NCI-H82 treated with DMSO at 0.1 percent for 48 hours (cell line): Measurements from ENCODE around the gene LMBR1.
"Not testable (repeated sequence)": the region's sequence is repeated elsewhere in the genome, so short reads cannot be mapped to it uniquely, and the experiment has no call there.

Experiments used
- DNase-seq: peaks from one replicate; lab custom pipeline; 2025; ENCODE audit not compliant: unreplicated experiment; lab: John Stamatoyannopoulos, UW

The LMBR1 gene, protein sequence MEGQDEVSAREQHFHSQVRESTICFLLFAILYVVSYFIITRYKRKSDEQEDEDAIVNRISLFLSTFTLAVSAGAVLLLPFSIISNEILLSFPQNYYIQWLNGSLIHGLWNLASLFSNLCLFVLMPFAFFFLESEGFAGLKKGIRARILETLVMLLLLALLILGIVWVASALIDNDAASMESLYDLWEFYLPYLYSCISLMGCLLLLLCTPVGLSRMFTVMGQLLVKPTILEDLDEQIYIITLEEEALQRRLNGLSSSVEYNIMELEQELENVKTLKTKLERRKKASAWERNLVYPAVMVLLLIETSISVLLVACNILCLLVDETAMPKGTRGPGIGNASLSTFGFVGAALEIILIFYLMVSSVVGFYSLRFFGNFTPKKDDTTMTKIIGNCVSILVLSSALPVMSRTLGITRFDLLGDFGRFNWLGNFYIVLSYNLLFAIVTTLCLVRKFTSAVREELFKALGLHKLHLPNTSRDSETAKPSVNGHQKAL

DNA sequence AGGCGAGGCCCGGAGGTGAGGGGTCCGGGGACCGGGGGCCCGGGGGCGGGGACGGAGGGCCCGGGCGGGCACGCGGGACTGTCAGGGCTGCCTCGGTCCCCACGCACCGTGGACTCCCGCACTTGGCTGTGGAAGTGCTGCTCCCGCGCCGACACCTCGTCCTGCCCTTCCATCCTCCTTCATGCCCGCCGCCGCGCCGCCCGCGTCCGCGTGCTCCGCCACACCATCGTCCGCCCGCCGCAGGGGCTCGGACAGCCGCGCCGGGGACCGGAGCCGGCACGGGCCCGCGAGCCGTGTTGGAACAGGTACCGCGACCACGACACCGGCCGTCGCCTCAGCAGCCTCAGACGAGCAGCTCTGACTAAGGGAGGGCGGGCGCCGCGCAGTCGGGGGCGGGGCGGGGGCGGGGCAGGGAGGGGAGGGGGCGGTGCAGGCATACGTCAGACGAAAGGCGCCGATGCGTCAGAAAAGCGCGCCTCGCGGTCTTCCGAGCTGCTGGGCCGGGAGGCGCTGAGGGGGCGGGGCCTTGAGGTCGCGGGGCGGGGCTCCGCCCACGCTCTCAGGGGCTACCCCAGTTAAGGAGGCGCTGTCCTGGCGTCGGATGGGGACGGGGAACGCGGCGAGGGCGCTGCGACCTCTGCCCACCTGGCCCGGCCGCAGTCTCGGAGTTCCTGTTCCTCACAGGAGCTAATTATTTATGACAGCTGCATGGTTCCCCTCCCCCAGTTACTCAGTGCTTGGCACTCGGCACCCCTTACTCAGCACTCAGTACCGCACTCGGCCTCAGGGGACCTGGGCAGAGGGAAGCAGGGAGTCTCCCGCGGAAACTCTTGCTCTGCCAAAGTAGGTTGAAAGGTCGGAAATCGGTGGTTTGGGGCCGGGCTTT lies at the start of gene LMBR1:
Gene LMBR1 (minus strand): TSS at position 363 of the 886 bp plus-strand sequence. CDS start 190 bp downstream, at position 173.
- peak; percentile 65 for DNase-seq

DNA sequence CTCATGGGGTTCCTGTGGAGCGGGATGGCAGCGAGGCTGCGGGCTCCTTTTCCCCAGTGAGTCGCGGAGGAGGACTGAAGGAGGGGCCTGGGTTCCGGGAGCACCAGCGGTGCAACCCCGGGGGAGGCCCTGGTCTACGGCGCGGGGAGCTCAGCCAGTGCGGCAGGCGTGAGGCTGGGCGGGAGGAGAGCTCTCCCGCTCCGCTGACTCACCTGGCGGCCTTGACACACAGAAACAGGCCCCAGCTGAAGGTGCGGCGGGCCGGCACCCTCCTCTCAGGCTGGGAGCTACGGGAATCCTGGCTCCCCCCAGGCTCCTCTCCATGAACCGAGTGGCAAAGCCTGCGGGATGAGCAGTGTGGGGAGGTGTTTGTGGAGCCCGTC lies 49.7 kb upstream of the LMBR1 start:
- DNase-seq: no peak

DNA sequence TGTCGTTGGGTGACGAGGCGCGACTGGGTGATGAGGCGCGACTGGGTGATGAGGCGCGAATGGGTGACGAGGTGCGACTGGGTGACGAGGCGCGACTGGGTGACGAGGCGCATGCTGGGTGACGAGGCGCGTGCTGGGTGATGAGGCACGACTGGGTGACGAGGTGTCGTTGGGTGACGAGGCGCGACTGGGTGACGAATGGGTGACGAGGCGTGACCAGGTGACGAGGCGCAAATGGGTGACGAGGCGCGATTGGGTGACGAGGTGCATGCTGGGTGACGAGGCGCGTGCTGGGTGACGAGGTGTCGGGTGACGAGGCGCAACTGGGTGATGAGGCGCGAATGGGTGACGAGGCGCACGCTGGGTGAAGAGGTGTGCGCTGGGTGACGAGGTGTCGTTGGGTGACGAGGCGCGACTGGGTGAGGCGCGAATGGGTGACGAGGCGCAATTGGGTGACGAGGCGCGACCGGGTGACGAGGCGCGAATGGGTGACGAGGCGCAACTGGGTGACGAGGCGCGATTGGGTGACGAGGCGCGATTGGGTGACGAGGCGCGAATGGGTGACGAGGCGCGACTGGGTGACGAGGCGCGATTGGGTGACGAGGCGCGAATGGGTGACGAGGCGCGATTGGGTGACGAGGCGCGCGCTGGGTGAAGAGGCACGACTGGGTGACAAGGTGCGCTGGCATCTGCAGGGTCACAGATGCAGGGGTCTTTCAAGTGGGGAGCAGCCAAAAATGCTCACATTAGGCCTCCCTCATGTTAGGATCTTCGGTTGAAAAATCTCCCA lies 48.6 kb upstream of the LMBR1 start:
- DNase-seq: no peak

- no peak for DNase-seq
These were observed 47.6 kb upstream of the LMBR1 start for GRCh38 chr7:156940421-156941122.

GRCh38 chr7:156936766-156937165 lies 43.8 kb upstream of the LMBR1 start:
- DNase-seq: not testable (repeated sequence)

DNA sequence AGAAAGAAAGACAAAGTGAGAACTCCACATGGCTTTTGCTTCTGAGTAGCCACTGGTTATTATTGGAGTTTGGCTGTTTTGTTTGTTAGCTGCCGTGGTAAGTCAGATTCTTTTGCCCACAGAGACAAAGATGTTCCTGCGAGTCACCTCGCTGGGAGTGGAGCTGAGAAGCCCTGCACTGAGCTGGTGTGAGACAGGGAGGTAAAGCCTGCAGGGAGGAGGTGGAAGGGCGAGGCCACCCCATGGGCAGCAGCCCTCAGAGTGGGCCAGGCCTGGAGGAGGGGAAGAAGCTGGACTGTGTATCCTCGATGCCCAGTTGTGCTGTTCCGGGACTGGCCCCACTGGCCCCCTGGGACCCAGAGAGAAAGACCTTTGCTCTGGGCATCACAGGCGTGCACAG lies 42.3 kb upstream of the LMBR1 start:
- DNase-seq: no peak

GRCh38 chr7:156932006-156932405 lies 39.0 kb upstream of the LMBR1 start:
- no peak for DNase-seq

DNA sequence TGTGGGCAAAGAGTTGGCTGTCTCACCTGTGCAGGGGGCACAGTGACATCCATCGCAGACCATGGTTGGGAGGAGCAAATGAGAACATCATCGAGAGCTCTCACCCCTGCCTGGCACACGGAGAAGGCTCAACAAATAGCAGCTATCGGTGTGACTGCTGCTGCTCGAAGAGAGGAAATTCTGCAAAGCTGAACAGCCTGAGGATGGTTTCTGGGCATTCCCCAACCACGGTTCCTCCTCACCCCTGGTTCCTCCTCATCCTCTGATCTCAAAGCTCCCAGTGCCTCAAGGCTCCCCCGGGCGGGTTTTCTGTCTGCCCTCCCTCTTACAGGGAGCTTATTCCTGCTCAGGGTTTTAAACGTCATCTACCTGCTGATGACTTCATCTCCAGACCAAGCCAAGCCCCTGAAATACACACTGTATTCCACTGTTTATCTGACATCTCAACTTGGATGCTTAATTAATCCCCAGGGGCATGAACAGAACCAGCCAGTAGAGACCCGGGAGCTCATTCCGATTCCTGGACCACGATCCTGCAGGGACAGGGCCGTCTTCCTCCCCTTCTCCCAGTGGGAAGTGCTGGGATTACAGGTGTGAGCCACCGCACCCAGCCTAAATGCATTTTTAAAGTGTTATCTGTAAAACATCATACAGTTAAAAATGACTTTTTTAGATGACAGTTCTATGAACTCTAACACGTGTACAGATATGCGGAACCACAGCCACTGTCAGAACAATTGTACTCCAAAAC lies 37.0 kb upstream of the LMBR1 start:
- no peak for DNase-seq

GRCh38 chr7:156928406-156928747 lies 35.4 kb upstream of the LMBR1 start:
- DNase-seq: no peak

DNA sequence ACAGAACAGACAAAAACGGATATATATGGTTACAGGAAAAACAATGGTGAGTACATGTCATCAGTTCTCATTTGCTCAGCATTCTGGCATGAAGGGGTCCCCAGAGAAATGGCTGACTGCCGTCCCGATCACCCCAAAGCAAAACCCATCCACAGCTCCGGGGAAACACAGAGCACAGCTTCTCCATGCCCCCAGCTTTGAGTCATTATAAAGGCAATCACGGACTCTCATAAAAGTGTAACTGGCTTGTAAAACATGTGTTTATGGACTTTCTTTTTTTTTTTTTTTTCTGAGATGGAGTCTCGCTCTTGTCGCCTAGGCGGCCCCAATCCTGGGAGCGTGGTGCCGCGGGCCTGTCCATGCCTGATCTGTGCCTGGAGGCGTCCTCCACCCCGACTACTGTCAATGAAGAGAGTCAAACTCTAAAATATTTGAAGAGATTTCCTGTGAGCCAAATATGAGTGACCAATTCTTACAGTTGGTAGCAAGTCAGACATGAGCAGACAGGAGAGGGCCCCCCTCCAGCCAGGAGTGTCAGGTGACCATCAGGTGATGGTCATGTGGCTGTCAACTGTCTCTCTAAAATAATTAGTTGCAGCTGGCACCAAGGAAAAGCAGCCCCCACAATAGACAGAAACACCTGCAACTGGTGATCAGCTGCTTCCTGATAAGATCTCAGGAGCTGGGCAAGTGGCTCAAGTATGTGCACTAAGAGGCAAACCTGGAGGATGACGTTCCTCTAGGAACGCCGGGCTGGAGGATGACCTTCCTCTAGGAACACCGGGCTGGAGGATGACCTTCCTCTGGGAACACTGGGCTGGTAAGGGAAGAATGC lies 34.8 kb upstream of the LMBR1 start:
- no peak for DNase-seq

DNA sequence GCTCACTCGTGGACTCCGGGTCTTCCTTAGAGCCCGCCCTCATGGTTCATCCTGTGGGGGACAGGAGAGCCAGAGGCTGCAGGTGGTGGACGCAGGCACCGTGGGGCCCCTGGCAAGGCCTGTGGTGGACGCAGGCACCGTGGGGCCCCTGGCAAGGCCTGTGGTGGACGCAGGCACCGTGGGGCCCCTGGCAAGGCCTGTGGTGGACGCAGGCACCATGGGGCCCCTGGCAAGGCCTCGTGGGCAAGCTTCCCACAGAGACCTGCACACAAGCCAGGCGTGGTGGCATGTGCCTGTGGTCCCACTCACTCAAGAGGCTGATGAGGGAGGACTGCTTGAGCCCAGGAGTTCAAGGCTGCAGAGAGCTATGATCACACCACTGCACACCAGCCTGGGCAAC lies 32.8 kb upstream of the LMBR1 start:
- DNase-seq: not testable (repeated sequence)

DNA sequence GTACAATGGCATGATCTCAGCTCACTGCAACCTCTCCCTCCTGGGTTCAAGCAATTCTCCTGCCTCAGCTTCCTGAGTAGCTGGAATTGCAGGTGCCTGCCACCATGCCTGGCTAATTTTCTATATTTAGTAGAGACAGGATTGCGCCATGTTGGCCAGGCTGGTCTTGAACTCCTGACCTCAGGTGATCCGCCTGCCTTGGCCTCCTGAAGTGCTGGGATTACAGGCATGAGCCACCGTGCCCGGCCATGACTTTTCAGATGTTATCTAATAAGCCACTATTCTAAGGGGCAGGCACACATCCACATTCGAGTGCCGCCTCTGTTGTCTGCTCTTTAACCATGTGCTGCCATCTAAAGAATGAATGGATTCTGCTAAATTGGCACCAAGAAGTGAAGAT lies 29.3 kb upstream of the LMBR1 start:
- not testable (repeated sequence) for DNase-seq

DNA sequence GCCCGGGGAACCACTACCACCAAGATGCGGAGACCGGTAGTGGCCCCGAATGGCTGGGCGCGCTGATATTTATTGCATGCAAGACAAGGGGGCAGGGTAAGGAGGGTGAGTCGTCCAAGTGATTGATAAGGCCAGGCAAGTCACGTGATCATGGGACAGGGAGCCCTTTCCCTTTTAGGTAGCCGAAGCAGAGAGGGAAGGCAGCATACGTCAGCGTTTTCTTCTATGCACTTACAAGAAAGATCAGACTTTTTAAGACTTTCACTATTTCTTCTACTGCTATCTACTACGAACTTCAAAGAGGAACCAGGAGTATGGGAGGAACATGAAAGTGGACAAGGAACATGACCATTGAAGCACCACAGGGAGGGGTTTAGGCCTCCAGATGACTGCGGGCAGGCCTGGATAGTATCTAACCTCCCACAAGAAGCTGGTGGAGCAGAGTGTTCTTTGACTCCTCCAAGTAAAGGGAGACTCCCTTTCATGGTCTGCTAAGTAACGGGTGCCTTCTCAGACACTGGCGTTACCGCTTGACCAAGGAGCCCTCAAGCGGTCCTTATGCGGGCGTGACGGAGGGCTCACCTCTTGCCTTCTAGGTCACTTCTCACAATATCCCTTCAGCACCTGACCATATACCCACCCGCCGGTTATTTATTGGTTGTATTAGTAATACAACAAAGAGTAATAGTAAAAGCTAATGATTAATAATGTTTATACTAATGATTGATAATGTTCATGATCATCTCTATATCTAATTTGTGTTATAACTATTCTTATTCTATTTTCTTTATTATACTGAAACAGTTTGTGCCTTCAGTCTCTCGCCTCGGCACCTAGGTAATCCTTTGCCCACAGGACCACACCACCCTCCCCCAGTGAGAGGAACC lies 27.7 kb upstream of the LMBR1 start:
- DNase-seq: not testable (repeated sequence)

GRCh38 chr7:156920076-156920475 lies 27.1 kb upstream of the LMBR1 start:
- no peak for DNase-seq

GRCh38 chr7:156919132-156919713 lies 26.2 kb upstream of the LMBR1 start:
- no peak for DNase-seq

GRCh38 chr7:156918635-156919034 lies 25.7 kb upstream of the LMBR1 start:
- no peak for DNase-seq

DNA sequence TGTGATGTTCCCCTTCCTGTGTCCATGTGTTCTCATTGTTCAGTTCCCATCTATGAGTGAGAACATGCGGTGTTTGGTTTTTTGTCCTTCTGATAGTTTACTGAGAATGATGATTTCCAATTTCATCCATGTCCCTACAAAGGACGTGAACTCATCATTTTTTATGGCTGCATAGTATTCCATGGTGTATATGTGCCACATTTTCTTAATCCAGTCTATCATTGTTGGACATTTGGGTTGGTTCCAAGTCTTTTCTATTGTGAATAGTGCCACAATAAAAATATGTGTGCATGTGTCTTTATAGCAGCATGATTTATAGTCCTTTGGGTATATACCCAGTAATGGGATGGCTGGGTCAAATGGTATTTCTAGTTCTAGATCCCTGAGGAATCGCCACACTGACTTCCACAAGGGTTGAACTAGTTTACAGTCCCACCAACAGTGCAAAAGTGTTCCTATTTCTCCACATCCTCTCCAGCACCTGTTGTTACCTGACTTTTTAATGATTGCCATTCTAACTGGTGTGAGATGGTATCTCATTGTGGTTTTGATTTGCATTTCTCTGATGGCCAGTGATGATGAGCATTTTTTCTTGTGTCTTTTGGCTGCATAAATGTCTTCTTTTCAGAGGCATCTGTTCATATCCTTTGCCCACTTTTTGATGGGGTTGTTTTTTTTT lies 16.7 kb upstream of the LMBR1 start:
- not testable (repeated sequence) for DNase-seq
